ENCODE measurements around the gene SPC24. TPM values are rescaled to one million over a fixed set of nuclear protein-coding genes. Genes with fewer than 3 reads are reported as not detected.
A peak's percentile ranks its signal among the peaks of the same experiment; 100 is the strongest.

SPC24 gene
- total and polyA plus RNA-seq, 2 of the 4 experiments (the other 2 are of a cell fraction): 12.2 to 97.5 TPM

DNA sequence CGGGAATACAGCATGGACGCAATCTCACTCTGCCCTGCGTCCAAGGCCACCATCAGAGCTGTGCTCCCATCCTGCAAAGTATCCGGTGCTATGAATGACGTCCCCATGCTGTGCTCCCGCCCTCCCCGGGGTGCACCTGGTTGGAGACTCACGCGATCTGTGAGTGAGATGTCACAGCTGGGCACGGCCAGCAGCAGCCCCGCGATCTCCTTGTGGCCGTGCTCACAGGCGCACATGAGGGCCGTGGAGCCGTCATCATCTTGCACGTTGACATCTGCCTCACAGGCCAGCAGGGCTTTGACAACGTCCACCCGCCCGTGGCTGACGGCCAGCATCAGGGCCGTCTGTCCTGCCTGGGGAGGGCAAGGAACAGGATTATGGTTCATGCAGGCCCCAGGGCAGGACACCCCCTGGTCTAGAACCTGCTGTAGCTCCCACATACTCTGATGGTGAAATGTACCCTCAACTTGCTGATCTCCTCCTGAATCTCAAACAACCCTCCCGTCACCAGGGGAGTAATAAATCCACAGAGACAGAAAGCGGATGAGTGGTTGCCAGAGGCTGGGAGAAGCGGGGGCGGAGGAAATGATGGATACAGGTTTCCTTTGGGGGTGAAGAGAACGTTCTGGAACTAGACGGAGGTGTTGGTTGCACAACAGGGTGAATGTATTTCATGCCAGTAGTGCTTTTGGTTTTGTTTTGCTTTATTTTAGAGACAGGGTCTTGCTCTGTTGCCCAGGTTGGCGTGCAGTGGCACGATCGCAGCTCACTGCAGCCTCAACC is 14.5 kb upstream of the SPC24 start:
- peaks cover 79% of the 10 kb centered on the region for H3K36me3 ChIP-seq (ENCODE audit: control insufficient read depth, insufficient read depth, low read length)
- H3K14ac ChIP-seq (replicated peaks; ENCODE audit: low read depth, low read length): peak overlapping the region; percentile 37
- peak overlapping the region; percentile 36 for H3K4ac ChIP-seq (ENCODE audit: low read depth, low read length)
- peak overlapping the region; percentile 5; the same call in 1 of the 3 replicates for H2BK15ac ChIP-seq (ENCODE audit: low read depth, low read length)
- ATAC-seq (ENCODE audit: low read depth) (no peak), DNase-seq (peak; percentile 29)
- H3K4me2 ChIP-seq (ENCODE audit: low read depth, low read length): no peak overlapping the region
- BruUV-seq (replicated peaks): no TSS peak
- H2AFZ ChIP-seq (replicated peaks; ENCODE audit: low read length, poor library complexity): no peak overlapping the region
- peaks cover 22 to 66% of the 10 kb centered on the region in 2 experiments for H3K79me1 ChIP-seq (ENCODE audit: low read depth in 1 of 2, low read length in 2 of 2)
- H4K91ac ChIP-seq (ENCODE audit: insufficient read depth, low read depth, low read length): peak overlapping the region; percentile 17; the same call in 1 of the 2 replicates
- H3K4me1 ChIP-seq (ENCODE audit: control insufficient read depth, insufficient read depth, low read length): peaks cover 9% of the 10 kb centered on the region
- no peak overlapping the region for H3K9ac ChIP-seq (ENCODE audit: low read depth, low read length)
- TF ChIP-seq RAD21 (IDR thresholded peaks at IDR 0.05; ENCODE audit: low read length) (no peak), CEBPB (IDR thresholded peaks at IDR 0.05; ENCODE audit: low read depth, low read length) (peak; percentile 66), POLR2A (IDR thresholded peaks at IDR 0.05; ENCODE audit: low read depth, low read length) (no peak), RFX5 (IDR thresholded peaks at IDR 0.05; ENCODE audit: low read depth, low read length) (no peak), NFE2L2 (IDR thresholded peaks at IDR 0.05; ENCODE audit: low read depth, low read length) (no peak), RCOR1 (IDR thresholded peaks at IDR 0.05; ENCODE audit: insufficient replicate concordance, low read length) (no peak)
- no peak overlapping the region for H2AK9ac ChIP-seq (replicated peaks; ENCODE audit: low read depth, low read length, poor library complexity)
- peak overlapping the region; percentile 42 for H2BK120ac ChIP-seq (ENCODE audit: low read depth, low read length)
- no peak overlapping the region for H4K5ac ChIP-seq (ENCODE audit: low read depth, low read length)
- in situ Hi-C loops (cut with MboI; ENCODE audit: low sequenced_read_pairs): no loop called here
- 82% methylated on average over 13 of the region's 31 CpGs; no CpG with 5 or more reads in 1 of the 2 experiments for WGBS, 2 experiments (ENCODE audit: extremely low coverage in 2 of 2, insufficient read length in 1 of 2)
- H2AK5ac ChIP-seq (ENCODE audit: low read depth, low read length): peak overlapping the region; percentile 94
- no peak overlapping the region for H3K56ac ChIP-seq (ENCODE audit: extremely low read depth, insufficient read depth, low read length)
- peak overlapping the region; percentile 34 to 42; a peak in 3 of 4 replicates for H4K8ac ChIP-seq (ENCODE audit: low read depth in 2 of 2, low read length in 2 of 2)
- peak overlapping the region; percentile 51; the same call in 1 of the 2 replicates for H2BK20ac ChIP-seq (ENCODE audit: low read depth, low read length)
- H3K4me3 ChIP-seq (ENCODE audit: insufficient read depth, low read depth, low read length): no peak overlapping the region
- ChIA-PET POLR2A (ENCODE audit: unreplicated experiment) (no interaction called here), CTCF (no interaction called here)
- H3K9me3 ChIP-seq (ENCODE audit: control insufficient read depth, insufficient read depth, low read length): no peaks in the 10 kb centered on the region
- H3K27me3 ChIP-seq (ENCODE audit: control insufficient read depth, insufficient read depth, low read length): no peaks in the 10 kb centered on the region
- H4K20me1 ChIP-seq (ENCODE audit: insufficient read depth, low read length): no peaks in the 10 kb centered on the region; the same call in none of the 2 replicates
- intact Hi-C loops (cut with micrococcal nuclease): loop anchor here (2.0 kb wide), 1 partner anchor 31 kb away; no protein-coding TSS in a partner anchor
- no peak overlapping the region; the same call in 1 of the 2 replicates for H3K23ac ChIP-seq (ENCODE audit: low read depth, low read length)
- H3K18ac ChIP-seq (ENCODE audit: low read depth, low read length): no peak overlapping the region
- peak overlapping the region; percentile 42; the same call in 1 of the 2 replicates for H3K27ac ChIP-seq (ENCODE audit: insufficient read depth, low read length)
- H2BK5ac ChIP-seq (ENCODE audit: low read depth, low read length, poor library complexity, severe bottlenecking): peak overlapping the region; percentile 60
- H3K9me1 ChIP-seq (ENCODE audit: insufficient read depth, low read length): peaks cover 14% of the 10 kb centered on the region
- dilution Hi-C loops (cut with HindIII; ENCODE audit: low sequenced_read_pairs, unreplicated experiment): no loop called here
